GM12891 (cell line): ENCODE measurements around the gene EIF5A2.

Experiments used
- POLR2A ChIP-seq: IDR thresholded peaks from 2 replicates; pipeline ENCODE4 v1.6.1; 2011; ENCODE audit warnings: low read depth, low read length, control low read depth
- POU2F2 ChIP-seq: IDR thresholded peaks from 2 replicates; pipeline ENCODE4 v1.6.1; 2011; ENCODE audit warnings: low read depth, mild to moderate bottlenecking, control low read depth, low read length, moderate library complexity
- TAF1 ChIP-seq: IDR thresholded peaks from 2 replicates; pipeline ENCODE4 v1.6.1; 2011; ENCODE audit warnings: low read depth, low read length, control low read depth

GRCh38 chr3:170844377-170844776 is 64.1 kb downstream of the EIF5A2 start:
- TF ChIP-seq POU2F2, result no peak
- TF ChIP-seq POLR2A, result no peak
- no peak for TF ChIP-seq TAF1
